GM23338 (cell line): ENCODE measurements around the gene TAF1B.

ENCODE experiments used
- CREB1 ChIP-seq: fragments of 250-450 bp; sonication (Bioruptor Pico); IDR thresholded peaks from 2 replicates; pipeline ENCODE4 v1.5.0; 2020; ENCODE audit warnings: low read depth, mild to moderate bottlenecking, moderate library complexity
- ETS1 ChIP-seq: IDR thresholded peaks from 2 replicates; pipeline ENCODE4 v1.6.1; 2016; ENCODE audit warnings: antibody characterized with exemption
- EZH2 ChIP-seq: fragments of 200-600 bp; sonication (generic); IDR thresholded peaks from one replicate; pipeline ENCODE4 v1.8.0; 2017; ENCODE audit warnings: antibody characterized with exemption, mild to moderate bottlenecking, low read depth; ENCODE audit not compliant: unreplicated experiment
- EZH2phosphoT487 ChIP-seq: fragments of 200-600 bp; sonication (generic); IDR thresholded peaks from one replicate; pipeline ENCODE4 v1.8.1; 2018; ENCODE audit warnings: antibody characterized with exemption; ENCODE audit not compliant: unreplicated experiment
- JUNB ChIP-seq: IDR thresholded peaks from one replicate; pipeline ENCODE4 v1.6.1; 2016; ENCODE audit warnings: antibody characterized with exemption; ENCODE audit not compliant: unreplicated experiment
- NANOG ChIP-seq: IDR thresholded peaks from 2 replicates; pipeline ENCODE4 v1.6.1; 2016; ENCODE audit warnings: antibody characterized with exemption, borderline replicate concordance
- POLR2AphosphoS5 ChIP-seq: IDR thresholded peaks from 2 replicates; pipeline ENCODE4 v1.6.1; 2016; ENCODE audit warnings: antibody characterized with exemption, low read depth
- REST ChIP-seq: IDR thresholded peaks from one replicate; pipeline ENCODE4 v1.6.1; 2018; ENCODE audit warnings: antibody characterized with exemption; ENCODE audit not compliant: unreplicated experiment
- STAT1 ChIP-seq: IDR thresholded peaks from one replicate; pipeline ENCODE4 v1.6.1; 2016; ENCODE audit warnings: antibody characterized with exemption; ENCODE audit not compliant: unreplicated experiment
- ZNF114 ChIP-seq: fragments of 250-450 bp; sonication (Bioruptor Pico); IDR thresholded peaks from 2 replicates; pipeline ENCODE4 v1.5.0; 2020; ENCODE audit warnings: mild to moderate bottlenecking, moderate library complexity
- ZNF331 ChIP-seq: fragments of 250-450 bp; sonication (Bioruptor Pico); IDR thresholded peaks from 2 replicates; pipeline ENCODE4 v1.5.0; 2020; ENCODE audit warnings: low read depth, mild to moderate bottlenecking, moderate library complexity
- ZNF462 ChIP-seq: fragments of 250-450 bp; sonication (Bioruptor Pico); IDR thresholded peaks from 2 replicates; pipeline ENCODE4 v1.5.0; 2020; ENCODE audit warnings: mild to moderate bottlenecking, moderate library complexity
- TF ChIP-seq, protein P1 (sequence below), 2 experiments: fragments of 200-600 bp in 1 of 2; sonication (generic) in 1 of 2; conservative IDR thresholded peaks; 2 replicates each; pipeline versions ENCODE4 v1.5.1 to v1.6.1; 2016 to 2017; ENCODE audit warnings: antibody characterized with exemption in 2 of 2, low read depth in 2 of 2, mild to moderate bottlenecking in 2 of 2, moderate library complexity in 1 of 2

DNA sequence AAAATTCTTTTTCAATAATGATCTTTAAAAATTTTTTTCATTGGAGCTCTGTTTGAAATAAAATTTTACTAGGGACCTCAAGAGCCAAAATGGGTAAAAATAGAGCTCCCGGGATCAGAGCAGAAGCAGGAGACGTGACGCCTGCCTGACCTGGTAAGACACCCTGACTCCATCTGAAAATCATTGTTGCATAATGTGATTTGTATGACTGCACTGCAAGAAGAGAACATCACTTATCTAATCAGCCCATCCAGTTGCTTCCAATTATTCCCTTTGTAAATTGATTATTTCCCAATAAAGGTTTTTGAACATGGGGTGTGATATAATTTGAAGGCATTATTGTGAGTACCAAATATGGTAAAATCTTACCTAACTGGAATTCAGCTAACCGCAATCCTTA is 17.1 kb upstream of the TAF1B start:
- TF ChIP-seq, protein P1, sequence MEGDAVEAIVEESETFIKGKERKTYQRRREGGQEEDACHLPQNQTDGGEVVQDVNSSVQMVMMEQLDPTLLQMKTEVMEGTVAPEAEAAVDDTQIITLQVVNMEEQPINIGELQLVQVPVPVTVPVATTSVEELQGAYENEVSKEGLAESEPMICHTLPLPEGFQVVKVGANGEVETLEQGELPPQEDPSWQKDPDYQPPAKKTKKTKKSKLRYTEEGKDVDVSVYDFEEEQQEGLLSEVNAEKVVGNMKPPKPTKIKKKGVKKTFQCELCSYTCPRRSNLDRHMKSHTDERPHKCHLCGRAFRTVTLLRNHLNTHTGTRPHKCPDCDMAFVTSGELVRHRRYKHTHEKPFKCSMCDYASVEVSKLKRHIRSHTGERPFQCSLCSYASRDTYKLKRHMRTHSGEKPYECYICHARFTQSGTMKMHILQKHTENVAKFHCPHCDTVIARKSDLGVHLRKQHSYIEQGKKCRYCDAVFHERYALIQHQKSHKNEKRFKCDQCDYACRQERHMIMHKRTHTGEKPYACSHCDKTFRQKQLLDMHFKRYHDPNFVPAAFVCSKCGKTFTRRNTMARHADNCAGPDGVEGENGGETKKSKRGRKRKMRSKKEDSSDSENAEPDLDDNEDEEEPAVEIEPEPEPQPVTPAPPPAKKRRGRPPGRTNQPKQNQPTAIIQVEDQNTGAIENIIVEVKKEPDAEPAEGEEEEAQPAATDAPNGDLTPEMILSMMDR (conservative IDR thresholded peaks at IDR 0.05; ENCODE audit: low read depth in 2 of 2) = no peak
- TF ChIP-seq EZH2phosphoT487 = no peak
- TF ChIP-seq EZH2 = no peak
- no peak for TF ChIP-seq ZNF331 (CRISPR knock-in tag)
- no peak for TF ChIP-seq POLR2AphosphoS5
- TF ChIP-seq NANOG = no peak
- no peak for TF ChIP-seq JUNB
- TF ChIP-seq CREB1 (CRISPR knock-in tag) = no peak
- TF ChIP-seq REST = no peak
- TF ChIP-seq ETS1 = no peak
- TF ChIP-seq STAT1 = no peak
- no peak for TF ChIP-seq ZNF114 (CRISPR knock-in tag)
- TF ChIP-seq ZNF462 (CRISPR knock-in tag) = no peak
